NCI-H748 (cell line): ENCODE data around the gene TOPBP1.
"Not testable (repeated sequence)": the region's sequence is repeated elsewhere in the genome, so short reads cannot be mapped to it uniquely, and the experiment has no call there.

Experiments used
- DNase-seq: peaks from one replicate; lab custom pipeline; 2025; ENCODE audit not compliant: unreplicated experiment; lab: John Stamatoyannopoulos, UW

TOPBP1 gene

GRCh38 chr3:133661454-133662277, at the start of gene TOPBP1:
TSS of gene TOPBP1 (minus strand) at chr3:133661941. CDS start at chr3:133661127, 814 bp downstream.
- peak; percentile 89 for DNase-seq

DNA sequence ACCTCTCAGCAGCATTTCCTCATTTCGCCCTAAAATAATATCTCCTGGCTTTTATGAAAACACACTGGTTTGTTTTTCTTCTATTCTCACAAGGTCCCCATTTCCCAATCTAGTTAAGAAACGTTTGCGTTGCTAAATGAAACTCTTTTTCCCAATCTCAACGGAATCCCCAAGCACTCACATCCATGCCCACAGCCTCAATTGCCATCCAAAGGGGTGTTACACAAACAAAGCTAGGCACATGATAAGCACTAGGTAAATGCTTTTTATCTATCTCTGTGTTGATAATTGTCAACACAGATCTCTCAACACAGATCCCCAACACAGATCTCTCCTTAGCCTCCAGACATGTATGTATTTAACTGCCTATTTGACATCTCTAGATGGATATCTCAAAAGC, 49.3 kb upstream of the TOPBP1 start:
- no peak for DNase-seq

- DNase-seq: no peak
Measured at GRCh38 chr3:133709139-133709750, 47.5 kb upstream of the TOPBP1 start.

DNA sequence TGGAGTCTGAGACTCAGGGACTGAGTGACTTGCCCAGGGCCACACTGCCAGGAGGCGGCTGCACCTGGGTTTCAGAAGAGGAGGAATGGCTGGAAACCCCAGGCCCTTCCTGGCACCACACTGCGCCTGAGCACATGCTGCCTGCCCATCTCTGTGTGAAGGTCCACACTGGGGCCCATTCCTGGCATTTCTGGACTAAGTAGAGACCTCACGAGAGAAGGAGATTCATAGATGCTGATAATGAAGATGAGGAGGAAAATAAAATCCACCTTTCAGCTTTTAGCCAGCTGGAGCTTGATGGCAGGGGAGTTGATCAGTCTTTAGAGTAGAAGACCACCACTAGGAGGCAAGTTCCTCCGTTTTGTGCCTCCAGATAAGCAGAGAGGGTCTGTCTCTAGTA, 44.3 kb upstream of the TOPBP1 start:
- no peak for DNase-seq

DNA sequence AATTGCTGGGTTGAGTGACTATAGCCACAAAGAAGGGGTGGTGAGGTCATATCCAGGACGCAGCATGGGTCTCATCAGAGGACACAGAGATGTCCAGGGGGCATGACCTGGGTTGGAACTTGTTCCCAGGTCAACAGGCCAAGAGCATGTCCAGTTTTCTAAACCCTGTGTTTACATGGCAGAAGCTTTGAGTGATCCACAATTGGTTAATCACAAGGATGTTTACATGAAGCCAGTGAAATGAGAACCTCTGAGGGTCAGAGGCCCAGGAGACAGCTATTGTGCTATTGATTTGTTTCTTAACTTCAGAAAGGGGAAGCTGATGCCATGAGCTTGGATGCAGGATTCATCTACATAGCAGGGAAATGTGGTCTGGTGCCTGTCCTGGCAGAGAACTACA, 42.2 kb upstream of the TOPBP1 start:
- DNase-seq: no peak

- DNase-seq: no peak
Measured at GRCh38 chr3:133701435-133702358, 40.0 kb upstream of the TOPBP1 start.

- DNase-seq: no peak
Measured at GRCh38 chr3:133700351-133700750, 38.6 kb upstream of the TOPBP1 start.

GRCh38 chr3:133699903-133700302, 38.2 kb upstream of the TOPBP1 start:
- DNase-seq: no peak

DNA sequence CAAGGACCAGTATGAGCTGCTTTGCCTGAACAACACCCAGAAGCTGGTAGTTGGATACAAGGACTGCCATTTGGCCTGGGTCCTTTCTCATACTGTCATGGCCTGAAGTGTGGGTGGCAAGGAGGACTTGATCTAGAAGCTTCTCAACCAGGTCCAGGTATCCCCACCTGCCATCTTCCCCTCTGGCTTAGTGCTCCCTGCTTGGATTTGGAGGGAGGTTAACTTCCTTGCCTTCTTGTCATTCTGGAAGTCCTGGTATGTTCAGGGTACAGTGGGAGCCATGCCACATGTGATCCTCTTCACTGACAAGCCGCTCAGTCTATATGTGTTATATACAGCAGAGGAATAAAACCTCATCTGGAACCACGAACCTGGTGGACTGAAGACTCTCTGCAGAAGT, 37.7 kb upstream of the TOPBP1 start:
- no peak for DNase-seq

- no peak for DNase-seq
Measured at GRCh38 chr3:133697960-133698359, 36.2 kb upstream of the TOPBP1 start.

DNA sequence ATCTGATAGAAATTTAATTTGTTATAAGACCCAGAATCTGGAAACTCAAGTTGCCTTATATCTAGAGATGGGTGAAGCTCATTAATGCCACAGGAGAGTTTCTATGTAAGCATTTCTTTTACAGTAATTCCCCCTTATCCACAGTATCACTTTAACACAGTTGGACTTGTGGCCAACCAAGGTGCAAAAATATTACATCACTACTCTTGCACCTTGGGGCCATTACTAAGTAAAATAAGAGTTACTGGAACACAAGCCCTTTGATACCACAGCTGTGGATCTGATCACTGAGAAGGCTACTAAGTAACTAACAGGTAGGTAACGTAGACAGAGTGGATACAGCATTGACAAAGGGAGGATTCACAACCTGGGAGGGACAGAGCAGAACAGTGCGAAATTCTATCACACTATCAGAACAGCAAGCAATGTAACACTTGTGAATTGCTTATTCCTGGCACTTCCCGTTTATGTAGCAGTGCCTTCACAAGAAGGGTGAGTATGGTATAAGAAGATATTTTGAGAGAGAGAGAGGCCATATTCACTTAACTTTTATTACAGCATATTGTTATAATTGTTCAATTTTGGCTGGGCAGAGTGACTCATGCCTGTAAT, 33.9 kb upstream of the TOPBP1 start:
- DNase-seq: no peak

DNA sequence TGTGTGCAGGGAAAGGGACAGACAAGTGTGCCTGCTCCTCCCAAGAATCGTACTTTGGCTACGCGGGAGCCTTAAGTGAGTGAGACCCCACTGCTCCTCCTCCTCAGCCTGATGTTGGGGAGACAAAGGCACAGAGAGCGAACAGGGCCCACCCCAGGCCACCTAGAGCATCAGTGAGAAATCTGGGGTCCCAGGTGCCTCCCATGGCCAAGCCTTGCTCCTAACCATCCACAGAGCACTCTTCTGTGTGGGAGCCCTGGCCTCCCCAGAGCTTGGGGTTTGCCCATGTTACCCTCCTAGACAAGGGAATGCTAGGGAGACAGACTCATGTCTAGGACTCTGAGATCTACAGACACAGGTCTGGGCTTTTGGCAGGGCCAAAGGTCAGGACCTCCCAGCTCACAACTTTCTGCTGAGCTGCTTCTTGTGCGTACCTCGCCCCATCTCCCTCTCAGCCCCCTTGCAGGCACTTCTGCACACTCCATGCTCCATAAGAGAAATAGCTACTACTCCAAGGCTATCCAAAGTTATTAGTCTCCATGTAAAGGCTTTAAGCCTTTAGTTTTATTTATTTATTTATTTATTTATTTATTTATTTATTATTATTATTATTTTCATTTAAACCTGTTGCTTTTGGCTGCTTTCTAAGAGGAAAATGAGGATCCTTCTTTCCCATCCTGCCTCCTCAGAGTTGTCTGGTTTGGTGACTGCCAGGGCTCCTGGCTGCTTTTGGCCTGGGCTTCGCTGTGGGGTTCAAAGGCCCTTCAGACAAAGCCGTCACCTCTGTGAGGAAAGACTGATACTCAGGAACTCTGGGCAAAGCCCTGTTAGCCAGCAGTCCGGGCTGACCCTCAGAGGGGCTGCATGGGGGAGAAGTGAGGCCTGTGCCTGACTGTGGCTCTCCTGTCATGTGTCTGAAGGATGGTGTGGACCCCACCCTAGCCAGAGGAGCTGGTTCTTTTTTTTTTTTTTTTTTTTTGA, 32.8 kb upstream of the TOPBP1 start:
- no peak for DNase-seq

- DNase-seq: no peak
Measured at GRCh38 chr3:133693821-133694220, 32.1 kb upstream of the TOPBP1 start.

GRCh38 chr3:133692759-133693158, 31.0 kb upstream of the TOPBP1 start:
- no peak for DNase-seq

DNA sequence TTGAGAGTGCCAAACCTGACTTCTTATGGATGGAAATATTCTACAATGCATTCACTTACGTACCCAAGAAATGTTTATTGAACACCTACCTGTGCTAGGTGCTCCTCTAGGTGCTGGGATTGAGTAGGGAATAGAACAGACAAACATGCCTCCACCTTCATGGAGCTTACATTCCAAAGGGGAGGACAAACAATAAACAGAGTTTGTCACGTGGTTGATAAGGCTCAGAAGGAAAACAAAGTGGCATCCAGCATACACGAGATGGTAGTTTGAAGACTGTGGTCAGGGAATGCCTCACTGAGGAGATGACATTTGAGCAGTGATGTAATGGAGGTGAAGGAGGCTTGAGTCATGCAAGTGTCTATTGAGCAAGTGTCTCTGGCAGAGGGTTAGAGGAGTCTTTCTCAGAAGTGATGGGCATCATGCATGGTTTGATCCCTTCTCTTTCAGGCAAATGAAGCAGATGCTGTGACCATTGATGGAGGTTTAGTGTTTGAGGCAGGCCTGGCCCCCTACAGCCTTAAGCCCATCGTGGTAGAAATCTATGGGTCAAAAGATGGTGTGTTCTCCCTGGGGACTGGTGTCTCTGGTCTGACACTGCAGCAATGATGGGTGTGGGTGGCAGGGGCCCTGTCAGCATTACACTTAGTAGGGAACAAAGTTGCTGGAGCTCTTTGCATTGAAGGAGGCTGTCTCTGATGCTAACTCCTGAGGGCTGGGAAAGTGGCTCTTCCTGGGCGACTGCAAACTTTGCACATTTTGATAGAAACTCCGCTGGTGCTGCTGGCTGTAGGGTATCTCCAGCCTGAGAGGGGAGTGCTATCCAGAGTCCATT, 29.7 kb upstream of the TOPBP1 start:
- no peak for DNase-seq

- not testable (repeated sequence) for DNase-seq
Measured at GRCh38 chr3:133677993-133678392, 16.3 kb upstream of the TOPBP1 start.

GRCh38 chr3:133676336-133677118, 14.8 kb upstream of the TOPBP1 start:
- no peak for DNase-seq

- DNase-seq: no peak
Measured at GRCh38 chr3:133675631-133676335, 14.0 kb upstream of the TOPBP1 start.
